GM12872 (cell line): Measurements from ENCODE around the gene TMEM239.

Source experiments
- CTCF ChIP-seq: IDR thresholded peaks from 3 replicates; pipeline ENCODE4 v1.5.1; 2011; ENCODE audit warnings: low read depth, mild to moderate bottlenecking, low read length, moderate library complexity; ENCODE audit not compliant: insufficient read depth

TMEM239 gene

GRCh38 chr20:2816030-2816582, at the start of gene TMEM239:
TSS of gene TMEM239 (plus strand) at chr20:2816364. CDS start at chr20:2816555, 191 bp downstream.
- no peak for TF ChIP-seq CTCF

GRCh38 chr20:2767768-2768631, 48.2 kb upstream of the TMEM239 start:
- no peak for TF ChIP-seq CTCF

DNA sequence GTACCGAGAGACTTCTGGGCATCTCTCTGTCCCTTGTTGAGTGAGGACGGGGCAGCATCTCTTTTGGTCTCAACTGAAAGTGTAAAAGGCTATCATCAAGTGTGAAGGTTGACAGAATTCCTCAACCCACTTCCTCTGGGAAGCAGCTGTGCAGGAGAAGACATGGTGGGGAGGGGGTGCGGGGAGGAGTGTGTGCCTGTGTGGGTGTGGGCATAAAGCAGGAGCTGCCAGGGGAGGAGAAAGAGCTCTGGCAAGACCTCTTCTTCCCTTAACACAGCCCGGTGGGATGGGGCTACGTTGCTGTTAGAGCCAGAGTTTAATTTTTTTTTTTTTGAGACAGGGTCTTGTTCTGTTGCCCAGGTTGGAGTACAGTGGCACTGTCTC, 47.5 kb upstream of the TMEM239 start:
- no peak for TF ChIP-seq CTCF

GRCh38 chr20:2771631-2772080, 44.5 kb upstream of the TMEM239 start:
- no peak for TF ChIP-seq CTCF

DNA sequence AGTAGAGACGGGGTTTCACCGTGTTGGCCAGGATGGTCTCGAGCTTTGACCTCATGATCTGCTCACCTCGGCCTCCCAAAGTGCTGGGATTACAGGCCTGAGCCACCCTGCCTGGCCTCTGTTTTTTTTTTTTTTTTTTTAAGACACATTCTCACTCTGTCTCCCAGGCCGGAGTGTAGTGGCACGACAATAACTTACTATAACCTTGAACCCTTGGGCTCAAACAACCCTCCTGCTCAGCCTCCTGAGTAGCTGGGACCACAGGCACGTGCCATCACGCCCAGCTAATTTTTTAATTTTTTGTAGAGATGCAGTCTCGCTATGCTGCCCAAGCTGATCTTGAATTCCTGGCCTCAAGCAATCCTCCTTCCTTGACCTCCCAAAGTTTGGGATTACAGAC, 42.4 kb upstream of the TMEM239 start:
- TF ChIP-seq CTCF, result no peak

DNA sequence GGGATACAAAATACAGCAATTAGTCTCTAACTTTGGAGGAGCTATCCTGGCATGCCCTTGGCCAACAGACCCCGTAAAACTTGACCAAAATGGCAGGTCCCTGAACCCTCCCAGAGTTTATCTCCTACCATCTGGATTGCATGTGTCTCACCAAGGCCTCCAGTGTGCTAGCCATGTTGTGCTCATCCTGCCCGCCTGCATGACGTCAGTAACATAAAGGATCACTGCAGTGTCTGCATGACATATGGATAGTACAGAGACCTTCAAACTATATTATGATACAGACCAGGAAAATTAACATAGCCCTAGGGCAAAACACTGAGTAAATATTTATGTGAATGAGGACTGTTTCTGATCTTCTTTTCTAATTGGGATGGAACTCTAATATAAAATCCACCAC, 41.0 kb upstream of the TMEM239 start:
- no peak for TF ChIP-seq CTCF

- TF ChIP-seq CTCF, result no peak
Observed at GRCh38 chr20:2778602-2779321, 37.4 kb upstream of the TMEM239 start.
